HepG2 (cell line): ENCODE results near the gene LIM2. TPM values are rescaled to one million over a fixed set of nuclear protein-coding genes. Genes with fewer than 3 reads are reported as not detected.
A peak's percentile ranks its signal among the peaks of the same experiment; 100 is the strongest.

Source experiments
- ASH2L ChIP-seq: fragments of 300-600, 200-600 bp; sonication (generic); IDR thresholded peaks from 2 replicates; pipeline ENCODE4 v1.7.0; 2017; ENCODE audit warnings: low read depth, mild to moderate bottlenecking, moderate library complexity, mixed read lengths, low read length; ENCODE audit not compliant: insufficient read length
- CSRNP1 ChIP-seq: sonication (generic); formaldehyde crosslinking; IDR thresholded peaks from 2 replicates; pipeline ENCODE4 v1.8.1; 2023; ENCODE audit warnings: mild to moderate bottlenecking, missing genetic modification reagents
- JUND ChIP-seq: sonication (generic); formaldehyde crosslinking; IDR thresholded peaks from 2 replicates; pipeline ENCODE4 v1.8.0; 2022; ENCODE audit warnings: mild to moderate bottlenecking, missing genetic modification reagents
- ZNF160 ChIP-seq: sonication (generic); formaldehyde crosslinking; IDR thresholded peaks from 2 replicates; pipeline ENCODE4 v1.8.0; 2022; ENCODE audit warnings: mild to moderate bottlenecking, inconsistent platforms, missing genetic modification reagents
- ZNF407 ChIP-seq: sonication (generic); formaldehyde crosslinking; IDR thresholded peaks from one replicate; pipeline ENCODE4 v1.5.1; 2020; ENCODE audit warnings: mild to moderate bottlenecking, missing genetic modification reagents; ENCODE audit errors: not compliant biosample characterization
- ZNF841 ChIP-seq: sonication (generic); formaldehyde crosslinking; IDR thresholded peaks from 2 replicates; pipeline ENCODE4 v1.8.1; 2023; ENCODE audit warnings: missing genetic modification reagents, borderline replicate concordance
- polyA plus RNA-seq, 8 experiments: library from polyadenylated mRNA; depleted of rRNA in 3 of 8; stranded (reverse) in 7 of 8; unstranded in 1 of 8; fragments of >200 nt; fragmentation: Illumina TruSeq in 4 of 8; extraction: Trizol in 4 of 8; gene quantifications; 2 replicates each; pipeline versions ENCODE4 v1.2.1 to v1.2.3, GENCODE V29; 2011 to 2016; ENCODE audit warnings: low read depth in 4 of 8, missing spikeins in 1 of 8, mixed read lengths in 1 of 8; ENCODE audit not compliant: insufficient read depth in 1 of 8
- total RNA-seq, 5 experiments: library from RNA; depleted of rRNA; stranded (reverse); fragments of >200 nt; fragmentation: Illumina TruSeq; extraction: Trizol; gene quantifications; 2 replicates each; pipeline ENCODE4 v1.2.3, GENCODE V29; 2016; ENCODE audit warnings: low read depth in 1 of 5
- TF ChIP-seq, protein P1 (sequence below): sonication (generic); formaldehyde crosslinking; conservative IDR thresholded peaks from 2 replicates; pipeline ENCODE4 v1.8.0; 2022; ENCODE audit warnings: mild to moderate bottlenecking, moderate library complexity, missing genetic modification reagents
- TF ChIP-seq, protein P2 (sequence below): sonication (generic); formaldehyde crosslinking; conservative IDR thresholded peaks from 2 replicates; pipeline ENCODE4 v1.8.0; 2022; ENCODE audit warnings: low read depth, missing genetic modification reagents

LIM2 gene
- total and polyA plus RNA-seq, 2 of the 13 experiments (the other 11 are each of a cell fraction or from before 2014, with no cell fraction given): 1.3 TPM; not detected in 1

DNA sequence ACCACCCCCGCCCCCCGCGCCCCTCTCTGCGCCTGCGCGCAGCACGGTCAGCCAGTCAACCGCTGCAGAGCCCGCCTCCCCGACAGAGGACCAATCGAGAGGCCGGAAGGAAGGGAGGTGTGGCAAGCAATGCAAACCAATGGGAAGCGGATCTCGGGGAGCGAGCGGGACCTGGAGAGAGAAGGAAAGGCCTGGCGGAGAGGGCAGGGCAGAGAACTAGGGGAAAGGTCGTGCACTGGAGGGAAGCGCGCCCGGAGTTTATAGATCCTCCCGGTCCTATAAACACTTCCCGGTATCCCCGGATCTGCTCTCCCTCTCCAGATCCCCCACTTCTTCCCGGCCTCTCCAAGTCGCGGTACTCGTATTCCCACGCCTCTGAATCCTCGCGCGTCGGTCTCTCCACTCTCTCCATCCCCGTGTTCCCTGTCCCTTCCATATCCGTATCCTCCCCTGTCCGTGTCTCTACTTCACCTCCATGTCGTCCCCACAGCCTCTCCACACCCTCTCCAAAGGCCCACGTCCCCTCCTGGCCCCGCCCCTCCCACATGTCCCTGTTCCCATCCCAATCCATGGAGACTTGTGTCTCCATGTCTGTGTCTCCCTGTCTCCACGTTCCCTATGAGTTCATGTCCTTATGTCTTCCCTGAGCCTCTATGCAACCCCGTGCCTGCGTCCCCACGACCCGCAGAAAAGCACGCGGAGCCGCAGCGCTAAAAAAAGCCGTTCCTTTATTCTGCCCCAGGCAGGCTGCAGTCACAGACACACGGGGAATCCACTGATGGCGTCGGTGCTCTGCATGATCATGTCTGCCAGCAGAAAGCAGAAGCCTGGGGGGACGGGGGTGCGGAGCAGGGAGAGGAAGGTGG, 21.2 kb downstream of the LIM2 start (continued):
- TF ChIP-seq ASH2L (no peak), CSRNP1 (CRISPR knock-in tag) (no peak; the same call in 1 of the 2 replicates), ZNF407 (CRISPR knock-in tag) (no peak), ZNF160 (CRISPR knock-in tag) (no peak; the same call in 1 of the 2 replicates), ZNF841 (no peak), JUND (no peak)
- TF ChIP-seq, protein P1, sequence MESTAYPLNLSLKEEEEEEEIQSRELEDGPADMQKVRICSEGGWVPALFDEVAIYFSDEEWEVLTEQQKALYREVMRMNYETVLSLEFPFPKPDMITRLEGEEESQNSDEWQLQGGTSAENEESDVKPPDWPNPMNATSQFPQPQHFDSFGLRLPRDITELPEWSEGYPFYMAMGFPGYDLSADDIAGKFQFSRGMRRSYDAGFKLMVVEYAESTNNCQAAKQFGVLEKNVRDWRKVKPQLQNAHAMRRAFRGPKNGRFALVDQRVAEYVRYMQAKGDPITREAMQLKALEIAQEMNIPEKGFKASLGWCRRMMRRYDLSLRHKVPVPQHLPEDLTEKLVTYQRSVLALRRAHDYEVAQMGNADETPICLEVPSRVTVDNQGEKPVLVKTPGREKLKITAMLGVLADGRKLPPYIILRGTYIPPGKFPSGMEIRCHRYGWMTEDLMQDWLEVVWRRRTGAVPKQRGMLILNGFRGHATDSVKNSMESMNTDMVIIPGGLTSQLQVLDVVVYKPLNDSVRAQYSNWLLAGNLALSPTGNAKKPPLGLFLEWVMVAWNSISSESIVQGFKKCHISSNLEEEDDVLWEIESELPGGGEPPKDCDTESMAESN: peak; percentile 72
- TF ChIP-seq, protein P2, sequence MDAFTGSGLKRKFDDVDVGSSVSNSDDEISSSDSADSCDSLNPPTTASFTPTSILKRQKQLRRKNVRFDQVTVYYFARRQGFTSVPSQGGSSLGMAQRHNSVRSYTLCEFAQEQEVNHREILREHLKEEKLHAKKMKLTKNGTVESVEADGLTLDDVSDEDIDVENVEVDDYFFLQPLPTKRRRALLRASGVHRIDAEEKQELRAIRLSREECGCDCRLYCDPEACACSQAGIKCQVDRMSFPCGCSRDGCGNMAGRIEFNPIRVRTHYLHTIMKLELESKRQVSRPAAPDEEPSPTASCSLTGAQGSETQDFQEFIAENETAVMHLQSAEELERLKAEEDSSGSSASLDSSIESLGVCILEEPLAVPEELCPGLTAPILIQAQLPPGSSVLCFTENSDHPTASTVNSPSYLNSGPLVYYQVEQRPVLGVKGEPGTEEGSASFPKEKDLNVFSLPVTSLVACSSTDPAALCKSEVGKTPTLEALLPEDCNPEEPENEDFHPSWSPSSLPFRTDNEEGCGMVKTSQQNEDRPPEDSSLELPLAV (CRISPR knock-in tag): 0 out of 2 replicates have a peak, but pooled peaks have one; percentile 52
